Measurements from ENCODE around the gene ADK. TPM values are rescaled to one million over a fixed set of nuclear protein-coding genes. Genes with fewer than 3 reads are reported as not detected.
"Not testable (repeated sequence)": the region's sequence is repeated elsewhere in the genome, so short reads cannot be mapped to it uniquely, and the experiment has no call there.

ADK gene
- polyA plus RNA-seq, 1 donor (not counting 4 experiments of a cell fraction or from before 2014, with no cell fraction given): 139 TPM

GRCh38 chr10:74344306-74344705 is 193.3 kb downstream of the ADK start:
- no peak for DNase-seq (ENCODE audit: low read depth, low spot score)
- Histone ChIP-seq H3K27ac (ENCODE audit: control insufficient read depth, insufficient read depth, low read length) (no peak overlapping the region), H3K27me3 (ENCODE audit: control insufficient read depth, extremely low read depth, insufficient read depth, low read length) (no peaks in the 10 kb centered on the region), H3K4me3 (ENCODE audit: control insufficient read depth in 2 of 3, extremely low read depth in 1 of 3, insufficient read depth in 2 of 3, low read depth in 1 of 3, low read length in 3 of 3) (no peak overlapping the region), H3K9me1 (ENCODE audit: control insufficient read depth, extremely low read depth, insufficient read depth, low read length) (peaks cover 3% of the 10 kb centered on the region), H3K36me3 (ENCODE audit: control insufficient read depth in 2 of 2, extremely low read depth in 1 of 2, insufficient read depth in 2 of 2, low read length in 2 of 2) (peaks cover 4 to 6% of the 10 kb centered on the region in 2 experiments), H3K79me2 (ENCODE audit: control insufficient read depth, insufficient read depth, low read length) (peaks cover 33% of the 10 kb centered on the region), H2AFZ (ENCODE audit: control insufficient read depth, low read length) (no peak overlapping the region), H4K20me1 (ENCODE audit: control insufficient read depth, extremely low read depth, insufficient read depth, low read length) (peaks cover 3% of the 10 kb centered on the region), H3K9me3 (ENCODE audit: control insufficient read depth, low read depth, low read length) (peaks cover 2% of the 10 kb centered on the region), H3K9ac (ENCODE audit: control insufficient read depth, extremely low read depth, insufficient read depth, low read length) (no peak overlapping the region), H3K4me1 (ENCODE audit: control insufficient read depth, extremely low read depth, insufficient read depth, low read length) (no peaks in the 10 kb centered on the region), H3K4me2 (ENCODE audit: control insufficient read depth, extremely low read depth, insufficient read depth, low read depth, low read length) (no peak overlapping the region)
- dilution Hi-C loops (cut with MboI; ENCODE audit: extremely low pct_ligation_motif_present, low sequenced_read_pairs): no loop called here
- TF ChIP-seq EZH2 (IDR thresholded peaks at IDR 0.05; ENCODE audit: low read length): no peak
- TF ChIP-seq, protein P1, sequence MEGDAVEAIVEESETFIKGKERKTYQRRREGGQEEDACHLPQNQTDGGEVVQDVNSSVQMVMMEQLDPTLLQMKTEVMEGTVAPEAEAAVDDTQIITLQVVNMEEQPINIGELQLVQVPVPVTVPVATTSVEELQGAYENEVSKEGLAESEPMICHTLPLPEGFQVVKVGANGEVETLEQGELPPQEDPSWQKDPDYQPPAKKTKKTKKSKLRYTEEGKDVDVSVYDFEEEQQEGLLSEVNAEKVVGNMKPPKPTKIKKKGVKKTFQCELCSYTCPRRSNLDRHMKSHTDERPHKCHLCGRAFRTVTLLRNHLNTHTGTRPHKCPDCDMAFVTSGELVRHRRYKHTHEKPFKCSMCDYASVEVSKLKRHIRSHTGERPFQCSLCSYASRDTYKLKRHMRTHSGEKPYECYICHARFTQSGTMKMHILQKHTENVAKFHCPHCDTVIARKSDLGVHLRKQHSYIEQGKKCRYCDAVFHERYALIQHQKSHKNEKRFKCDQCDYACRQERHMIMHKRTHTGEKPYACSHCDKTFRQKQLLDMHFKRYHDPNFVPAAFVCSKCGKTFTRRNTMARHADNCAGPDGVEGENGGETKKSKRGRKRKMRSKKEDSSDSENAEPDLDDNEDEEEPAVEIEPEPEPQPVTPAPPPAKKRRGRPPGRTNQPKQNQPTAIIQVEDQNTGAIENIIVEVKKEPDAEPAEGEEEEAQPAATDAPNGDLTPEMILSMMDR (optimal IDR thresholded peaks at IDR 0.05 in 1 of 3, IDR thresholded peaks at IDR 0.05 in 1 of 3, conservative IDR thresholded peaks at IDR 0.05 in 1 of 3; ENCODE audit: extremely low read depth in 1 of 3, insufficient read depth in 2 of 3, low read length in 3 of 3): no peak
- no peak for FAIRE-seq

GRCh38 chr10:74347522-74347921 is 196.5 kb downstream of the ADK start:
- peaks cover 4 to 6% of the 10 kb centered on the region in 2 experiments for H3K36me3 ChIP-seq (ENCODE audit: control insufficient read depth in 2 of 2, extremely low read depth in 1 of 2, insufficient read depth in 2 of 2, low read length in 2 of 2)
- no peaks in the 10 kb centered on the region for H3K4me1 ChIP-seq (ENCODE audit: control insufficient read depth, extremely low read depth, insufficient read depth, low read length)
- no peak for TF ChIP-seq EZH2 (IDR thresholded peaks at IDR 0.05; ENCODE audit: low read length)
- TF ChIP-seq, protein P1 (optimal IDR thresholded peaks at IDR 0.05 in 1 of 3, IDR thresholded peaks at IDR 0.05 in 1 of 3, conservative IDR thresholded peaks at IDR 0.05 in 1 of 3; ENCODE audit: extremely low read depth in 1 of 3, insufficient read depth in 2 of 3, low read length in 3 of 3): no peak
- no peaks in the 10 kb centered on the region for H3K27me3 ChIP-seq (ENCODE audit: control insufficient read depth, extremely low read depth, insufficient read depth, low read length)
- DNase-seq (ENCODE audit: low read depth, low spot score): no peak
- H3K4me3 ChIP-seq (ENCODE audit: control insufficient read depth in 2 of 3, extremely low read depth in 1 of 3, insufficient read depth in 2 of 3, low read depth in 1 of 3, low read length in 3 of 3): no peak overlapping the region
- peaks cover 3% of the 10 kb centered on the region for H3K9me1 ChIP-seq (ENCODE audit: control insufficient read depth, extremely low read depth, insufficient read depth, low read length)
- dilution Hi-C loops (cut with MboI; ENCODE audit: extremely low pct_ligation_motif_present, low sequenced_read_pairs): no loop called here
- peaks cover 24% of the 10 kb centered on the region for H3K79me2 ChIP-seq (ENCODE audit: control insufficient read depth, insufficient read depth, low read length)
- H3K9ac ChIP-seq (ENCODE audit: control insufficient read depth, extremely low read depth, insufficient read depth, low read length): no peak overlapping the region
- H3K4me2 ChIP-seq (ENCODE audit: control insufficient read depth, extremely low read depth, insufficient read depth, low read depth, low read length): no peak overlapping the region
- H2AFZ ChIP-seq (ENCODE audit: control insufficient read depth, low read length): no peak overlapping the region
- H4K20me1 ChIP-seq (ENCODE audit: control insufficient read depth, extremely low read depth, insufficient read depth, low read length): peaks cover 3% of the 10 kb centered on the region
- peaks cover 2% of the 10 kb centered on the region for H3K9me3 ChIP-seq (ENCODE audit: control insufficient read depth, low read depth, low read length)
- FAIRE-seq: no peak
- no peak overlapping the region for H3K27ac ChIP-seq (ENCODE audit: control insufficient read depth, insufficient read depth, low read length)

- H3K36me3 ChIP-seq (ENCODE audit: control insufficient read depth in 2 of 2, extremely low read depth in 1 of 2, insufficient read depth in 2 of 2, low read length in 2 of 2); H4K20me1 ChIP-seq (ENCODE audit: control insufficient read depth, extremely low read depth, insufficient read depth, low read length); H3K27ac ChIP-seq (ENCODE audit: control insufficient read depth, insufficient read depth, low read length); H3K4me3 ChIP-seq (ENCODE audit: control insufficient read depth in 2 of 3, extremely low read depth in 1 of 3, insufficient read depth in 2 of 3, low read depth in 1 of 3, low read length in 3 of 3); dilution Hi-C loops (cut with MboI; ENCODE audit: extremely low pct_ligation_motif_present, low sequenced_read_pairs); H2AFZ ChIP-seq (ENCODE audit: control insufficient read depth, low read length); H3K4me1 ChIP-seq (ENCODE audit: control insufficient read depth, extremely low read depth, insufficient read depth, low read length); FAIRE-seq; H3K9me3 ChIP-seq (ENCODE audit: control insufficient read depth, low read depth, low read length); H3K9me1 ChIP-seq (ENCODE audit: control insufficient read depth, extremely low read depth, insufficient read depth, low read length); DNase-seq (ENCODE audit: low read depth, low spot score); H3K79me2 ChIP-seq (ENCODE audit: control insufficient read depth, insufficient read depth, low read length); H3K27me3 ChIP-seq (ENCODE audit: control insufficient read depth, extremely low read depth, insufficient read depth, low read length); H3K9ac ChIP-seq (ENCODE audit: control insufficient read depth, extremely low read depth, insufficient read depth, low read length); H3K4me2 ChIP-seq (ENCODE audit: control insufficient read depth, extremely low read depth, insufficient read depth, low read depth, low read length): not testable (repeated sequence)
These were observed 202.0 kb downstream of the ADK start for GRCh38 chr10:74353021-74353420.
